H1 (cell line): ENCODE results near the gene IFT27. TPM values are rescaled to one million over a fixed set of nuclear protein-coding genes. Genes with fewer than 3 reads are reported as not detected.

Source experiments
- CTCF ChIA-PET: fragments of 300-600 bp; sonication (Branson Sonifier 250); formaldehyde crosslinking; loops from one replicate; lab custom pipeline; 2021; ENCODE audit not compliant: partially characterized antibody; lab: Charles Lee
- POLR2A ChIA-PET: fragments of 300-600 bp; sonication (Branson Sonifier 250); formaldehyde crosslinking; loops from one replicate; lab custom pipeline; 2021; ENCODE audit warnings: inconsistent platforms; ENCODE audit not compliant: partially characterized antibody; lab: Charles Lee
- DNase-seq, 2 experiments: peaks; one replicate each; pipeline versions ENCODE4 v3.0.0 to v3.0.0-alpha.2; 2010 to 2022; ENCODE audit warnings: low spot score in 2 of 2, low read depth in 1 of 2, mixed read lengths in 1 of 2
- FAIRE-seq: peaks from 2 replicates; lab custom pipeline; 2011; peaks lifted over from hg19 to GRCh38; lab: Jason Lieb, UNC
- H2AFZ ChIP-seq: 2 replicates; pipeline ENCODE4 v1.8.1; 2012; ENCODE audit warnings: low read length, inconsistent platforms
- H2AK5ac ChIP-seq: 2 replicates; pipeline ENCODE4 v1.6.1; 2013; ENCODE audit warnings: low read depth, low read length
- H2BK120ac ChIP-seq: replicated peaks from 2 replicates; pipeline ENCODE3; 2013; ENCODE audit warnings: low read depth, low read length, inconsistent platforms
- H2BK12ac ChIP-seq: 2 replicates; pipeline ENCODE4 v1.6.1; 2013; ENCODE audit warnings: low read depth, low read length
- H2BK15ac ChIP-seq: 2 replicates; pipeline ENCODE4 v1.6.1; 2013; ENCODE audit warnings: low read length
- H2BK20ac ChIP-seq: 2 replicates; pipeline ENCODE4 v1.6.1; 2013; ENCODE audit warnings: low read length
- H2BK5ac ChIP-seq: 2 replicates; pipeline ENCODE4 v1.6.1; 2013; ENCODE audit warnings: low read depth, low read length
- H3K14ac ChIP-seq: 2 replicates; pipeline ENCODE4 v1.6.1; 2013; ENCODE audit warnings: inconsistent platforms; ENCODE audit not compliant: insufficient read length
- H3K18ac ChIP-seq: 2 replicates; pipeline ENCODE4 v1.6.1; 2013; ENCODE audit warnings: low read length; ENCODE audit errors: extremely low read depth
- H3K23ac ChIP-seq: 2 replicates; pipeline ENCODE4 v1.6.1; 2013; ENCODE audit warnings: inconsistent platforms; ENCODE audit not compliant: insufficient read length
- H3K23me2 ChIP-seq: 2 replicates; pipeline ENCODE4 v1.6.1; 2013; ENCODE audit warnings: low read depth, low read length
- H3K27ac ChIP-seq: 2 replicates; pipeline ENCODE4 v1.6.1; 2011; ENCODE audit warnings: low read depth, low read length, inconsistent platforms
- H3K27me3 ChIP-seq, 4 experiments: replicated peaks in 1 of 4; 1 replicate in 1 of 4; 2 replicates in 3 of 4; pipeline versions ENCODE4 v1.6.1 to v1.8.1; 2011 to 2013; ENCODE audit warnings: low read length in 3 of 4, mild to moderate bottlenecking in 3 of 4, inconsistent platforms in 2 of 4, mixed read lengths in 2 of 4, moderate library complexity in 1 of 4; ENCODE audit not compliant: control insufficient read depth in 3 of 4, insufficient read depth in 3 of 4; ENCODE audit errors: extremely low read depth in 1 of 4
- H3K36me3 ChIP-seq, 4 experiments: 2 replicates each; pipeline versions ENCODE4 v1.6.1 to v1.8.1; 2011 to 2013; ENCODE audit warnings: mild to moderate bottlenecking in 4 of 4, low read length in 3 of 4, moderate library complexity in 2 of 4, control low read depth in 1 of 4, inconsistent platforms in 1 of 4; ENCODE audit not compliant: insufficient read depth in 4 of 4, control insufficient read depth in 2 of 4
- H3K4ac ChIP-seq: replicated peaks from 2 replicates; pipeline ENCODE3; 2013; ENCODE audit warnings: low read length, low read depth, mixed read lengths, inconsistent platforms; ENCODE audit not compliant: insufficient read length
- H3K4me1 ChIP-seq, 4 experiments: replicated peaks in 1 of 4; 1 replicate in 1 of 4; 2 replicates in 3 of 4; pipeline versions ENCODE4 v1.6.1 to v1.8.1; 2011 to 2013; ENCODE audit warnings: low read length in 3 of 4, inconsistent platforms in 2 of 4, mixed read lengths in 1 of 4; ENCODE audit not compliant: insufficient read depth in 4 of 4, control insufficient read depth in 3 of 4
- H3K4me2 ChIP-seq, 2 experiments: 2 replicates each; pipeline versions ENCODE4 v1.6.1 to v1.8.1; 2011 to 2013; ENCODE audit warnings: low read depth in 2 of 2, low read length in 2 of 2, control low read depth in 1 of 2, inconsistent platforms in 1 of 2, mild to moderate bottlenecking in 1 of 2; ENCODE audit not compliant: insufficient read depth in 1 of 2
- H3K4me3 ChIP-seq, 4 experiments: fragments of 200-600, 300-600 bp in 1 of 4; sonication (generic), shearing (Covaris generic), sonication (Bioruptor Twin) in 1 of 4; 2 replicates each; pipeline versions ENCODE4 v1.5.1 to v1.8.1; 2011 to 2016; ENCODE audit warnings: low read length in 4 of 4, low read depth in 3 of 4, control low read depth in 2 of 4, inconsistent platforms in 2 of 4, mild to moderate bottlenecking in 2 of 4, mixed read lengths in 1 of 4, moderate library complexity in 1 of 4; ENCODE audit not compliant: insufficient read depth in 2 of 4; ENCODE audit errors: extremely low read depth in 1 of 4
- H3K56ac ChIP-seq: replicated peaks from 2 replicates; pipeline ENCODE3; 2013; ENCODE audit warnings: low read depth, mild to moderate bottlenecking, mixed read lengths, low read length, inconsistent platforms; ENCODE audit not compliant: insufficient read length
- H3K79me1 ChIP-seq: 2 replicates; pipeline ENCODE4 v1.6.1; 2013; ENCODE audit warnings: low read depth, low read length, control low read depth
- H3K79me2 ChIP-seq, 2 experiments: 2 replicates each; pipeline versions ENCODE4 v1.6.1 to v1.8.1; 2012 to 2013; ENCODE audit warnings: low read length in 2 of 2, mild to moderate bottlenecking in 2 of 2, inconsistent platforms in 1 of 2; ENCODE audit not compliant: insufficient read depth in 2 of 2, control insufficient read depth in 1 of 2
- H3K9ac ChIP-seq, 4 experiments: replicated peaks in 1 of 4; 1 replicate in 1 of 4; 2 replicates in 3 of 4; pipeline versions ENCODE4 v1.6.1 to v1.8.1; 2011 to 2013; ENCODE audit warnings: low read depth in 3 of 4, low read length in 3 of 4, control low read depth in 2 of 4, mild to moderate bottlenecking in 2 of 4, moderate library complexity in 2 of 4, inconsistent platforms in 1 of 4; ENCODE audit errors: extremely low read depth in 1 of 4
- H3K9me3 ChIP-seq, 2 experiments: 2 replicates each; pipeline versions ENCODE4 v1.6.1 to v1.8.1; 2012 to 2013; ENCODE audit warnings: mild to moderate bottlenecking in 2 of 2, moderate library complexity in 2 of 2, control low read depth in 1 of 2, inconsistent platforms in 1 of 2, low read depth in 1 of 2, low read length in 1 of 2, mixed read lengths in 1 of 2; ENCODE audit not compliant: insufficient read depth in 2 of 2
- H4K20me1 ChIP-seq, 2 experiments: replicated peaks in 1 of 2; 2 replicates each; pipeline versions ENCODE3 to v1.8.1; 2011 to 2013; ENCODE audit warnings: inconsistent platforms in 2 of 2, low read length in 2 of 2, mild to moderate bottlenecking in 1 of 2; ENCODE audit not compliant: insufficient read depth in 2 of 2, control insufficient read depth in 1 of 2
- H4K5ac ChIP-seq: 2 replicates; pipeline ENCODE4 v1.6.1; 2013; ENCODE audit warnings: low read length, low read depth, mixed read lengths, inconsistent platforms; ENCODE audit not compliant: insufficient read length
- H4K8ac ChIP-seq: 2 replicates; pipeline ENCODE4 v1.8.0; 2013; ENCODE audit warnings: mild to moderate bottlenecking, moderate library complexity, low read length, inconsistent platforms; ENCODE audit not compliant: insufficient read depth; ENCODE audit errors: extremely low read depth
- H4K91ac ChIP-seq: replicated peaks from 2 replicates; pipeline ENCODE3; 2013; ENCODE audit warnings: low read length, mixed read lengths, inconsistent platforms; ENCODE audit not compliant: insufficient read length
- BACH1 ChIP-seq: IDR thresholded peaks from 2 replicates; pipeline ENCODE4 v1.6.1; 2012; ENCODE audit warnings: low read length, improper control_type of control experiment
- BRCA1 ChIP-seq: IDR thresholded peaks from 2 replicates; pipeline ENCODE4 v1.6.1; 2012; ENCODE audit warnings: low read depth, low read length, improper control_type of control experiment
- KDM4A ChIP-seq: IDR thresholded peaks from one replicate; pipeline ENCODE4 v1.7.1; 2012; ENCODE audit warnings: low read depth, mild to moderate bottlenecking, moderate library complexity, low read length, inconsistent platforms; ENCODE audit not compliant: severe bottlenecking
- KDM5A ChIP-seq: fragments of 200-600 bp; IDR thresholded peaks from 2 replicates; pipeline ENCODE4 v1.7.1; 2012; ENCODE audit warnings: mild to moderate bottlenecking, low read length, inconsistent platforms, mixed read lengths
- POLR2A ChIP-seq, 2 experiments: IDR thresholded peaks; 1 replicate in 1 of 2; 2 replicates in 1 of 2; pipeline ENCODE4 v1.6.1; 2011; ENCODE audit warnings: low read depth in 2 of 2, low read length in 2 of 2, mild to moderate bottlenecking in 2 of 2; ENCODE audit errors: control extremely low read depth in 1 of 2
- SAP30 ChIP-seq: fragments of 300-600 bp; sonication (generic); IDR thresholded peaks from 2 replicates; pipeline ENCODE4 v1.7.1; 2012; ENCODE audit warnings: low read length, moderate library complexity, mild to moderate bottlenecking, inconsistent platforms; ENCODE audit not compliant: insufficient read depth, insufficient replicate concordance
- WGBS, 2 experiments: shearing (Covaris generic) in 1 of 2; methylation state at CpG; one replicate each; pipeline versions ENCODE4 v1.1.6 to v1.1.7; 2013 to 2015; ENCODE audit warnings: low lambda C conversion rate in 2 of 2, mixed read lengths in 2 of 2, inconsistent platforms in 1 of 2, low coverage in 1 of 2, missing lambda C conversion rate in 1 of 2; ENCODE audit not compliant: insufficient replicate concordance in 2 of 2, insufficient coverage in 1 of 2, insufficient read length in 1 of 2; ENCODE audit errors: extremely low coverage in 1 of 2, missing lambda C conversion rate in 1 of 2; 5-methylcytosine and 5-hydroxymethylcytosine counted together
- polyA plus RNA-seq, 7 experiments: library from polyadenylated mRNA; depleted of rRNA in 3 of 7; stranded (reverse) in 5 of 7; unstranded in 2 of 7; fragments of >200 nt in 5 of 7; fragments of 200-250 nt in 2 of 7; gene quantifications; 1 replicate in 5 of 7; 2 replicates in 1 of 7; 4 replicates in 1 of 7; pipeline versions ENCODE4 v1.2.1 to v1.2.3, GENCODE V29; 2011 to 2013; ENCODE audit warnings: missing spikeins in 2 of 7, mixed read lengths in 2 of 7
- total RNA-seq: library from RNA; stranded (reverse); fragmentation: NEBNext Ultra II Directional; extraction: Animal tissue kit (Norgen Biotek cat#: 25700); gene quantifications from 2 replicates; pipeline ENCODE4 v1.2.1, GENCODE V29; 2021

The IFT27 gene
- total and polyA plus RNA-seq, 2 of the 8 experiments (the other 6 are each of a cell fraction or from before 2014, with no cell fraction given) = 36.4 to 46.2 TPM

DNA sequence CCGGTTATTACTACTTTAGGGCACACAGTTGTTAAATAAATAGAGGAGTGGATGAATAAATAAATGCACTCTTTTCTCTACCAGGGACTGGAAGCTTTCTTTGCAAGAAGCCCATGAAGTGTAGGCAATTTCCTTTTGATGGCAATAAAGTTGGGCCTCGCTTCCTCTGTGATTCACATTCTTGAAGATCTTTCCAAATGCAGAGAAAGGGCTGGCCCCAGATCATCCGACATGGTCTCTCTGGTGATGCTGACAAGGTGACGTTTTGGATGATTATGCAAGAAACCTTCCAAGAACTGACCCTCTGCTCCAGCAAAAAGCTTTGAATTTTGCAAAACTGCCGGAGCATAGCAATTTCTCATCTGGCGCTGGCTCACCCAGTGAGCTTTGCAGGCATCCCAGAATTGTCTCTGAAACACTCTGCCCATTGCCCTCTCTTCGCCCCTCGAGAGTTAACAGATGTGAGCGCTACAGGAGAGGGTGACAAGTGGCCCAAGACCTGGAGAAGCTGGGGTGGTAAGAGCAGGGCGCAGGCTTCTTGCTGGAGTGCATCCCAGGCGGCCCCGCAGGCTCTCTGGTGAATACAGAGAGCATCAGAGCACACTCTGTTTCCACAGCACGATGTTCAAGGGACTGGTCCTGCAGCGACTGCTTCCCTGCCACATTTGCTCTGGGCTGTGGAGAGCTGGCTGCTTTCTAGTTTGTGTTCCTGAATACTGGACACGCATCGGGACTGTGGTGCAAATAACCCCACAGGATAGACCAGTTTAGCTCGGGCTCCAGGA lies 11.5 kb upstream of the IFT27 start:
- no peak overlapping the region for H4K91ac ChIP-seq
- TF ChIP-seq SAP30 (no peak), KDM5A (no peak), POLR2A (IDR thresholded peaks at IDR 0.05; ENCODE audit: control extremely low read depth in 1 of 2, low read depth in 2 of 2, low read length in 2 of 2) (no peak), BACH1 (no peak), BRCA1 (no peak), KDM4A (no peak)
- H2BK120ac ChIP-seq = no peak overlapping the region
- POLR2A ChIA-PET = interaction anchor here (1.0 to 1.1 kb wide), 2 partner anchors 11 kb away, joined by 3 read pairs; partner anchors contain the start of gene IFT27
- no peaks in the 10 kb centered on the region for H3K9me3 ChIP-seq
- H3K79me1 ChIP-seq = no peaks in the 10 kb centered on the region
- WGBS, 2 experiments = 88% methylated on average over 17 of the region's 17 CpGs; no CpG with 5 or more reads in 1 of the 2 experiments
- no peak overlapping the region for H3K4ac ChIP-seq
- no peak overlapping the region for H3K56ac ChIP-seq
- H2BK15ac ChIP-seq = no peak overlapping the region
- no peaks in the 10 kb centered on the region for H4K20me1 ChIP-seq
- H2BK5ac ChIP-seq = no peak overlapping the region
- H3K27ac ChIP-seq = no peak overlapping the region
- peaks cover 0 to 3% (median under 1%) of the 10 kb centered on the region in 4 experiments; a peak in 1 of 7 replicates for H3K4me1 ChIP-seq
- no peak overlapping the region for H4K5ac ChIP-seq
- H3K27me3 ChIP-seq = peaks cover 0 to 1% (median 0%) of the 10 kb centered on the region in 4 experiments; a peak in 2 of 7 replicates
- CTCF ChIA-PET = interaction anchor here (0.6 to 5.4 kb wide), 16 partner anchors 9 to 235 kb away, joined by 3 to 36 read pairs (median 4); no protein-coding TSS in a partner anchor
- no peak overlapping the region for H3K4me2 ChIP-seq
- no peak for FAIRE-seq
- H3K79me2 ChIP-seq = no peaks in the 10 kb centered on the region
- no peak overlapping the region for H2BK20ac ChIP-seq
- H2AFZ ChIP-seq = no peak overlapping the region
- no peak overlapping the region for H2AK5ac ChIP-seq
- no peak overlapping the region for H3K14ac ChIP-seq
- no peak overlapping the region for H2BK12ac ChIP-seq
- no peaks in the 10 kb centered on the region; the same call in 1 of the 2 replicates for H3K23me2 ChIP-seq
- H4K8ac ChIP-seq = no peak overlapping the region
- DNase-seq = no peak
- no peak overlapping the region for H3K23ac ChIP-seq
- H3K9ac ChIP-seq = no peak overlapping the region
- H3K18ac ChIP-seq = no peak overlapping the region
- H3K36me3 ChIP-seq = no peaks in the 10 kb centered on the region
- no peak overlapping the region for H3K4me3 ChIP-seq
